GM12891 (cell line): ENCODE measurements around the gene L3MBTL3.

Source experiments
- POLR2A ChIP-seq: IDR thresholded peaks from 2 replicates; pipeline ENCODE4 v1.6.1; 2011; ENCODE audit warnings: low read depth, low read length, control low read depth
- POLR2AphosphoS5 ChIP-seq: IDR thresholded peaks from 2 replicates; pipeline ENCODE4 v1.6.1; 2011; ENCODE audit warnings: low read depth, low read length, control low read depth
- TAF1 ChIP-seq: IDR thresholded peaks from 2 replicates; pipeline ENCODE4 v1.6.1; 2011; ENCODE audit warnings: low read depth, low read length, control low read depth

- no peak for TF ChIP-seq POLR2A
- no peak for TF ChIP-seq TAF1
- no peak for TF ChIP-seq POLR2AphosphoS5
Observed at GRCh38 chr6:130183271-130184222, 165.2 kb downstream of the L3MBTL3 start.
